GM23338 (cell line): ENCODE results near the gene TRIM72. TPM values are rescaled to one million over a fixed set of nuclear protein-coding genes. Genes with fewer than 3 reads are reported as not detected.

Experiments used
- ATAC-seq: fragments of 200-7000 bp; cut with Tn5 transposase; 3 replicates; pipeline ENCODE4 v1.9.1; 2020
- DNase-seq: peaks from one replicate; pipeline ENCODE4 v3.0.0-alpha.2; 2015; ENCODE audit warnings: low spot score
- H2AFZ ChIP-seq: fragments of 200-600 bp; sonication (generic); 2 replicates; pipeline ENCODE4 v1.8.0; 2016; ENCODE audit warnings: antibody characterized with exemption, mild to moderate bottlenecking, moderate library complexity
- H3F3A ChIP-seq: fragments of 200-600 bp; sonication (generic); replicated peaks from 2 replicates; pipeline ENCODE4 v1.8.0; 2017; ENCODE audit warnings: antibody characterized with exemption, mixed run types, low read depth
- H3K27ac ChIP-seq: fragments of 200-600 bp; sonication (generic); 2 replicates; pipeline ENCODE4 v1.6.1; 2016; ENCODE audit warnings: low read depth
- H3K27me3 ChIP-seq: fragments of 200-600 bp; sonication (generic); 2 replicates; pipeline ENCODE4 v1.8.0; 2016; ENCODE audit warnings: mild to moderate bottlenecking, mixed run types, moderate library complexity; ENCODE audit not compliant: insufficient read depth
- H3K36me3 ChIP-seq: fragments of 200-600 bp; sonication (generic); 2 replicates; pipeline ENCODE4 v1.8.0; 2016; ENCODE audit warnings: mild to moderate bottlenecking; ENCODE audit not compliant: insufficient read depth
- H3K4me1 ChIP-seq: fragments of 200-600 bp; sonication (generic); 2 replicates; pipeline ENCODE4 v1.8.0; 2016; ENCODE audit warnings: mild to moderate bottlenecking, moderate library complexity; ENCODE audit not compliant: insufficient read depth
- H3K4me2 ChIP-seq: fragments of 200-600 bp; sonication (generic); 2 replicates; pipeline ENCODE4 v1.7.1; 2017; ENCODE audit warnings: mixed run types
- H3K4me3 ChIP-seq: fragments of 200-600 bp; sonication (generic); 2 replicates; pipeline ENCODE4 v1.6.1; 2016; ENCODE audit warnings: mixed run types
- H3K79me2 ChIP-seq: fragments of 200-600 bp; sonication (generic); replicated peaks from 2 replicates; pipeline ENCODE4 v1.8.0; 2017; ENCODE audit warnings: mild to moderate bottlenecking; ENCODE audit not compliant: insufficient read depth
- H3K9me2 ChIP-seq: fragments of 200-600 bp; sonication (generic); 2 replicates; pipeline ENCODE4 v1.8.0; 2017; ENCODE audit not compliant: insufficient read depth
- H4K20me1 ChIP-seq: fragments of 200-600 bp; sonication (generic); replicated peaks from 2 replicates; pipeline ENCODE4 v1.8.0; 2017; ENCODE audit warnings: mild to moderate bottlenecking; ENCODE audit not compliant: insufficient read depth
- H3K27ac Mint-ChIP-seq: 2 replicates; pipeline ENCODE4 v1.8.0; 2020; ENCODE audit warnings: inconsistent platforms, mild to moderate bottlenecking, moderate library complexity, mixed read lengths
- H3K27me3 Mint-ChIP-seq: 3 replicates; pipeline ENCODE4 v1.8.0; 2022; ENCODE audit warnings: low read depth, mild to moderate bottlenecking, moderate library complexity, mixed read lengths, inconsistent platforms; ENCODE audit not compliant: insufficient read depth, poor library complexity
- H3K36me3 Mint-ChIP-seq: 3 replicates; pipeline ENCODE4 v1.8.0; 2021; ENCODE audit warnings: low read depth, mild to moderate bottlenecking, inconsistent platforms, moderate library complexity, mixed read lengths
- H3K4me1 Mint-ChIP-seq: 3 replicates; pipeline ENCODE4 v1.8.0; 2020; ENCODE audit warnings: mild to moderate bottlenecking, inconsistent platforms, mixed read lengths
- H3K4me3 Mint-ChIP-seq: 3 replicates; pipeline ENCODE4 v1.8.0; 2021; ENCODE audit warnings: moderate library complexity, mild to moderate bottlenecking, inconsistent platforms, mixed read lengths
- H3K9me3 Mint-ChIP-seq: 3 replicates; pipeline ENCODE4 v1.8.0; 2020; ENCODE audit warnings: moderate library complexity, mild to moderate bottlenecking, inconsistent platforms, mixed read lengths
- CREB1 ChIP-seq: fragments of 250-450 bp; sonication (Bioruptor Pico); IDR thresholded peaks from 2 replicates; pipeline ENCODE4 v1.5.0; 2020; ENCODE audit warnings: low read depth, mild to moderate bottlenecking, moderate library complexity
- EZH2 ChIP-seq: fragments of 200-600 bp; sonication (generic); IDR thresholded peaks from one replicate; pipeline ENCODE4 v1.8.0; 2017; ENCODE audit warnings: antibody characterized with exemption, mild to moderate bottlenecking, low read depth; ENCODE audit not compliant: unreplicated experiment
- EZH2phosphoT487 ChIP-seq: fragments of 200-600 bp; sonication (generic); IDR thresholded peaks from one replicate; pipeline ENCODE4 v1.8.1; 2018; ENCODE audit warnings: antibody characterized with exemption; ENCODE audit not compliant: unreplicated experiment
- JUNB ChIP-seq: IDR thresholded peaks from one replicate; pipeline ENCODE4 v1.6.1; 2016; ENCODE audit warnings: antibody characterized with exemption; ENCODE audit not compliant: unreplicated experiment
- NANOG ChIP-seq: IDR thresholded peaks from 2 replicates; pipeline ENCODE4 v1.6.1; 2016; ENCODE audit warnings: antibody characterized with exemption, borderline replicate concordance
- POLR2AphosphoS5 ChIP-seq: IDR thresholded peaks from 2 replicates; pipeline ENCODE4 v1.6.1; 2016; ENCODE audit warnings: antibody characterized with exemption, low read depth
- STAT1 ChIP-seq: IDR thresholded peaks from one replicate; pipeline ENCODE4 v1.6.1; 2016; ENCODE audit warnings: antibody characterized with exemption; ENCODE audit not compliant: unreplicated experiment
- ZNF114 ChIP-seq: fragments of 250-450 bp; sonication (Bioruptor Pico); IDR thresholded peaks from 2 replicates; pipeline ENCODE4 v1.5.0; 2020; ENCODE audit warnings: mild to moderate bottlenecking, moderate library complexity
- ZNF331 ChIP-seq: fragments of 250-450 bp; sonication (Bioruptor Pico); IDR thresholded peaks from 2 replicates; pipeline ENCODE4 v1.5.0; 2020; ENCODE audit warnings: low read depth, mild to moderate bottlenecking, moderate library complexity
- polyA plus RNA-seq: library from polyadenylated mRNA; unstranded; fragments of >200 nt; fragmentation: Nextera tagmentation; extraction: Ambion mirVana; gene quantifications from 2 replicates; pipeline ENCODE4 v1.2.1, GENCODE V29; 2016
- total RNA-seq: library from RNA; depleted of rRNA; stranded (reverse); fragments of >200 nt; shearing (Covaris generic); gene quantifications from 2 replicates; pipeline ENCODE4 v1.2.3, GENCODE V29; 2014
- TF ChIP-seq, protein P1 (sequence below), 2 experiments: fragments of 200-600 bp in 1 of 2; sonication (generic) in 1 of 2; conservative IDR thresholded peaks; 2 replicates each; pipeline versions ENCODE4 v1.5.1 to v1.6.1; 2016 to 2017; ENCODE audit warnings: antibody characterized with exemption in 2 of 2, low read depth in 2 of 2, mild to moderate bottlenecking in 2 of 2, moderate library complexity in 1 of 2
- TF ChIP-seq, protein P2 (sequence below): IDR thresholded peaks from one replicate; pipeline ENCODE4 v1.6.1; 2018; ENCODE audit warnings: antibody characterized with exemption; ENCODE audit not compliant: unreplicated experiment
- TF ChIP-seq, protein P3 (sequence below): IDR thresholded peaks from 2 replicates; pipeline ENCODE4 v1.6.1; 2016; ENCODE audit warnings: antibody characterized with exemption
- TF ChIP-seq, protein P4 (sequence below): fragments of 250-450 bp; sonication (Bioruptor Pico); IDR thresholded peaks from 2 replicates; pipeline ENCODE4 v1.5.0; 2020; ENCODE audit warnings: mild to moderate bottlenecking, moderate library complexity

Gene TRIM72
- total and polyA plus RNA-seq, 2 experiments from 2014 or later: 0.81 to 1.3 TPM

DNA sequence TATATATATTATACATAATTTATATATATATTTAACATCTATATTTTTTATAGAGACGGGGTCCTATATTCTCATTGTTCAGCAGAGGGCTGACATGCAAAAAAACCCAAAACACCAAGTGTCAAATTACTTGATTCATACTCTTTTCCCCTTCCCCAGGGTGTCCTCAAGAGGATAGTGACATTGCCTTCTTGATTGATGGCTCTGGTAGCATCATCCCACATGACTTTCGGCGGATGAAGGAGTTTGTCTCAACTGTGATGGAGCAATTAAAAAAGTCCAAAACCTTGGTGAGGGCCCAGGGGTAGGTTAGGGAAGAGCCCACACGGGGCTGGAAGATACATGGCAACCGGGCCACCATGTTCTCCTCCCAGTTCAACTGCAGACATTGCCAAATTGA, 56.9 kb downstream of the TRIM72 start:
- H3K9me2 ChIP-seq: no peaks in the 10 kb centered on the region
- no peaks in the 10 kb centered on the region for H3K36me3 ChIP-seq
- no peaks in the 10 kb centered on the region for H3K27me3 ChIP-seq
- no peak for ATAC-seq
- H3K79me2 ChIP-seq: no peaks in the 10 kb centered on the region
- peaks cover 7% of the 10 kb centered on the region; the same call in 1 of the 2 replicates for H3K4me1 ChIP-seq
- H3K4me3 Mint-ChIP-seq: no peak overlapping the region
- H3K4me1 Mint-ChIP-seq: peaks cover 17% of the 10 kb centered on the region
- DNase-seq: no peak
- H3K9me3 Mint-ChIP-seq: no peaks in the 10 kb centered on the region
- no peak overlapping the region for H2AFZ ChIP-seq
- H3K4me2 ChIP-seq: no peak overlapping the region
- no peaks in the 10 kb centered on the region for H4K20me1 ChIP-seq
- H3F3A ChIP-seq: no peaks in the 10 kb centered on the region
- no peak overlapping the region for H3K27ac ChIP-seq
- H3K27me3 Mint-ChIP-seq: peaks cover 9% of the 10 kb centered on the region
- TF ChIP-seq EZH2phosphoT487 (no peak), POLR2AphosphoS5 (no peak), JUNB (no peak), NANOG (no peak), ZNF331 (CRISPR knock-in tag) (no peak), EZH2 (no peak), ZNF114 (CRISPR knock-in tag) (no peak), CREB1 (CRISPR knock-in tag) (no peak), STAT1 (no peak)
- TF ChIP-seq, protein P1, sequence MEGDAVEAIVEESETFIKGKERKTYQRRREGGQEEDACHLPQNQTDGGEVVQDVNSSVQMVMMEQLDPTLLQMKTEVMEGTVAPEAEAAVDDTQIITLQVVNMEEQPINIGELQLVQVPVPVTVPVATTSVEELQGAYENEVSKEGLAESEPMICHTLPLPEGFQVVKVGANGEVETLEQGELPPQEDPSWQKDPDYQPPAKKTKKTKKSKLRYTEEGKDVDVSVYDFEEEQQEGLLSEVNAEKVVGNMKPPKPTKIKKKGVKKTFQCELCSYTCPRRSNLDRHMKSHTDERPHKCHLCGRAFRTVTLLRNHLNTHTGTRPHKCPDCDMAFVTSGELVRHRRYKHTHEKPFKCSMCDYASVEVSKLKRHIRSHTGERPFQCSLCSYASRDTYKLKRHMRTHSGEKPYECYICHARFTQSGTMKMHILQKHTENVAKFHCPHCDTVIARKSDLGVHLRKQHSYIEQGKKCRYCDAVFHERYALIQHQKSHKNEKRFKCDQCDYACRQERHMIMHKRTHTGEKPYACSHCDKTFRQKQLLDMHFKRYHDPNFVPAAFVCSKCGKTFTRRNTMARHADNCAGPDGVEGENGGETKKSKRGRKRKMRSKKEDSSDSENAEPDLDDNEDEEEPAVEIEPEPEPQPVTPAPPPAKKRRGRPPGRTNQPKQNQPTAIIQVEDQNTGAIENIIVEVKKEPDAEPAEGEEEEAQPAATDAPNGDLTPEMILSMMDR (conservative IDR thresholded peaks at IDR 0.05; ENCODE audit: low read depth in 2 of 2): no peak
- TF ChIP-seq, protein P2, sequence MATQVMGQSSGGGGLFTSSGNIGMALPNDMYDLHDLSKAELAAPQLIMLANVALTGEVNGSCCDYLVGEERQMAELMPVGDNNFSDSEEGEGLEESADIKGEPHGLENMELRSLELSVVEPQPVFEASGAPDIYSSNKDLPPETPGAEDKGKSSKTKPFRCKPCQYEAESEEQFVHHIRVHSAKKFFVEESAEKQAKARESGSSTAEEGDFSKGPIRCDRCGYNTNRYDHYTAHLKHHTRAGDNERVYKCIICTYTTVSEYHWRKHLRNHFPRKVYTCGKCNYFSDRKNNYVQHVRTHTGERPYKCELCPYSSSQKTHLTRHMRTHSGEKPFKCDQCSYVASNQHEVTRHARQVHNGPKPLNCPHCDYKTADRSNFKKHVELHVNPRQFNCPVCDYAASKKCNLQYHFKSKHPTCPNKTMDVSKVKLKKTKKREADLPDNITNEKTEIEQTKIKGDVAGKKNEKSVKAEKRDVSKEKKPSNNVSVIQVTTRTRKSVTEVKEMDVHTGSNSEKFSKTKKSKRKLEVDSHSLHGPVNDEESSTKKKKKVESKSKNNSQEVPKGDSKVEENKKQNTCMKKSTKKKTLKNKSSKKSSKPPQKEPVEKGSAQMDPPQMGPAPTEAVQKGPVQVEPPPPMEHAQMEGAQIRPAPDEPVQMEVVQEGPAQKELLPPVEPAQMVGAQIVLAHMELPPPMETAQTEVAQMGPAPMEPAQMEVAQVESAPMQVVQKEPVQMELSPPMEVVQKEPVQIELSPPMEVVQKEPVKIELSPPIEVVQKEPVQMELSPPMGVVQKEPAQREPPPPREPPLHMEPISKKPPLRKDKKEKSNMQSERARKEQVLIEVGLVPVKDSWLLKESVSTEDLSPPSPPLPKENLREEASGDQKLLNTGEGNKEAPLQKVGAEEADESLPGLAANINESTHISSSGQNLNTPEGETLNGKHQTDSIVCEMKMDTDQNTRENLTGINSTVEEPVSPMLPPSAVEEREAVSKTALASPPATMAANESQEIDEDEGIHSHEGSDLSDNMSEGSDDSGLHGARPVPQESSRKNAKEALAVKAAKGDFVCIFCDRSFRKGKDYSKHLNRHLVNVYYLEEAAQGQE: no peak
- TF ChIP-seq, protein P3, sequence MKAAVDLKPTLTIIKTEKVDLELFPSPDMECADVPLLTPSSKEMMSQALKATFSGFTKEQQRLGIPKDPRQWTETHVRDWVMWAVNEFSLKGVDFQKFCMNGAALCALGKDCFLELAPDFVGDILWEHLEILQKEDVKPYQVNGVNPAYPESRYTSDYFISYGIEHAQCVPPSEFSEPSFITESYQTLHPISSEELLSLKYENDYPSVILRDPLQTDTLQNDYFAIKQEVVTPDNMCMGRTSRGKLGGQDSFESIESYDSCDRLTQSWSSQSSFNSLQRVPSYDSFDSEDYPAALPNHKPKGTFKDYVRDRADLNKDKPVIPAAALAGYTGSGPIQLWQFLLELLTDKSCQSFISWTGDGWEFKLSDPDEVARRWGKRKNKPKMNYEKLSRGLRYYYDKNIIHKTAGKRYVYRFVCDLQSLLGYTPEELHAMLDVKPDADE: no peak
- TF ChIP-seq, protein P4, sequence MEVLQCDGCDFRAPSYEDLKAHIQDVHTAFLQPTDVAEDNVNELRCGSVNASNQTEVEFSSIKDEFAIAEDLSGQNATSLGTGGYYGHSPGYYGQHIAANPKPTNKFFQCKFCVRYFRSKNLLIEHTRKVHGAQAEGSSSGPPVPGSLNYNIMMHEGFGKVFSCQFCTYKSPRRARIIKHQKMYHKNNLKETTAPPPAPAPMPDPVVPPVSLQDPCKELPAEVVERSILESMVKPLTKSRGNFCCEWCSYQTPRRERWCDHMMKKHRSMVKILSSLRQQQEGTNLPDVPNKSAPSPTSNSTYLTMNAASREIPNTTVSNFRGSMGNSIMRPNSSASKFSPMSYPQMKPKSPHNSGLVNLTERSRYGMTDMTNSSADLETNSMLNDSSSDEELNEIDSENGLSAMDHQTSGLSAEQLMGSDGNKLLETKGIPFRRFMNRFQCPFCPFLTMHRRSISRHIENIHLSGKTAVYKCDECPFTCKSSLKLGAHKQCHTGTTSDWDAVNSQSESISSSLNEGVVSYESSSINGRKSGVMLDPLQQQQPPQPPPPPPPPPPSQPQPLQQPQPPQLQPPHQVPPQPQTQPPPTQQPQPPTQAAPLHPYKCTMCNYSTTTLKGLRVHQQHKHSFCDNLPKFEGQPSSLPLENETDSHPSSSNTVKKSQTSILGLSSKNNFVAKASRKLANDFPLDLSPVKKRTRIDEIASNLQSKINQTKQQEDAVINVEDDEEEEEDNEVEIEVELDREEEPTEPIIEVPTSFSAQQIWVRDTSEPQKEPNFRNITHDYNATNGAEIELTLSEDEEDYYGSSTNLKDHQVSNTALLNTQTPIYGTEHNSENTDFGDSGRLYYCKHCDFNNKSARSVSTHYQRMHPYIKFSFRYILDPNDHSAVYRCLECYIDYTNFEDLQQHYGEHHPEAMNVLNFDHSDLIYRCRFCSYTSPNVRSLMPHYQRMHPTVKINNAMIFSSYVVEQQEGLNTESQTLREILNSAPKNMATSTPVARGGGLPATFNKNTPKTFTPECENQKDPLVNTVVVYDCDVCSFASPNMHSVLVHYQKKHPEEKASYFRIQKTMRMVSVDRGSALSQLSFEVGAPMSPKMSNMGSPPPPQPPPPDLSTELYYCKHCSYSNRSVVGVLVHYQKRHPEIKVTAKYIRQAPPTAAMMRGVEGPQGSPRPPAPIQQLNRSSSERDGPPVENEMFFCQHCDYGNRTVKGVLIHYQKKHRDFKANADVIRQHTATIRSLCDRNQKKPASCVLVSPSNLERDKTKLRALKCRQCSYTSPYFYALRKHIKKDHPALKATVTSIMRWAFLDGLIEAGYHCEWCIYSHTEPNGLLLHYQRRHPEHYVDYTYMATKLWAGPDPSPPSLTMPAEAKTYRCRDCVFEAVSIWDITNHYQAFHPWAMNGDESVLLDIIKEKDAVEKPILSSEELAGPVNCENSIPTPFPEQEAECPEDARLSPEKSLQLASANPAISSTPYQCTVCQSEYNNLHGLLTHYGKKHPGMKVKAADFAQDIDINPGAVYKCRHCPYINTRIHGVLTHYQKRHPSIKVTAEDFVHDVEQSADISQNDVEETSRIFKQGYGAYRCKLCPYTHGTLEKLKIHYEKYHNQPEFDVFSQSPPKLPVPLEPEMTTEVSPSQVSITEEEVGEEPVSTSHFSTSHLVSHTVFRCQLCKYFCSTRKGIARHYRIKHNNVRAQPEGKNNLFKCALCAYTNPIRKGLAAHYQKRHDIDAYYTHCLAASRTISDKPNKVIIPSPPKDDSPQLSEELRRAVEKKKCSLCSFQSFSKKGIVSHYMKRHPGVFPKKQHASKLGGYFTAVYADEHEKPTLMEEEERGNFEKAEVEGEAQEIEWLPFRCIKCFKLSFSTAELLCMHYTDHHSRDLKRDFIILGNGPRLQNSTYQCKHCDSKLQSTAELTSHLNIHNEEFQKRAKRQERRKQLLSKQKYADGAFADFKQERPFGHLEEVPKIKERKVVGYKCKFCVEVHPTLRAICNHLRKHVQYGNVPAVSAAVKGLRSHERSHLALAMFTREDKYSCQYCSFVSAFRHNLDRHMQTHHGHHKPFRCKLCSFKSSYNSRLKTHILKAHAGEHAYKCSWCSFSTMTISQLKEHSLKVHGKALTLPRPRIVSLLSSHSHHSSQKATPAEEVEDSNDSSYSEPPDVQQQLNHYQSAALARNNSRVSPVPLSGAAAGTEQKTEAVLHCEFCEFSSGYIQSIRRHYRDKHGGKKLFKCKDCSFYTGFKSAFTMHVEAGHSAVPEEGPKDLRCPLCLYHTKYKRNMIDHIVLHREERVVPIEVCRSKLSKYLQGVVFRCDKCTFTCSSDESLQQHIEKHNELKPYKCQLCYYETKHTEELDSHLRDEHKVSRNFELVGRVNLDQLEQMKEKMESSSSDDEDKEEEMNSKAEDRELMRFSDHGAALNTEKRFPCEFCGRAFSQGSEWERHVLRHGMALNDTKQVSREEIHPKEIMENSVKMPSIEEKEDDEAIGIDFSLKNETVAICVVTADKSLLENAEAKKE (CRISPR knock-in tag): no peak
- H3K27ac Mint-ChIP-seq: no peak overlapping the region
- H3K4me3 ChIP-seq: no peak overlapping the region
- H3K36me3 Mint-ChIP-seq: no peaks in the 10 kb centered on the region
